WTC11 (cell line): ENCODE results near the gene IQSEC1. TPM values are rescaled to one million over a fixed set of nuclear protein-coding genes. Genes with fewer than 3 reads are reported as not detected.

ENCODE experiments used
- ATAC-seq: fragments of 200-7000 bp; cut with Tn5 transposase; 2 replicates; pipeline ENCODE4 v1.10.0; 2021; ENCODE audit warnings: mild to moderate bottlenecking, moderate library complexity
- CTCF ChIA-PET: fragments of 300-600 bp; sonication (Branson Sonifier 250); formaldehyde crosslinking; loops from one replicate; lab custom pipeline; 2021; ENCODE audit warnings: antibody characterized with exemption; lab: Charles Lee
- POLR2A ChIA-PET: fragments of 350-600 bp; sonication (Branson Sonifier 250); formaldehyde crosslinking; loops from one replicate; lab custom pipeline; 2021; ENCODE audit warnings: antibody characterized with exemption; lab: Charles Lee
- DNase-seq: peaks from one replicate; pipeline ENCODE4 v3.0.0; 2021; ENCODE audit warnings: low spot score
- H3K27ac Mint-ChIP-seq: 2 replicates; pipeline ENCODE4 v1.8.0; 2021; ENCODE audit warnings: mixed read lengths
- H3K27me3 Mint-ChIP-seq: 2 replicates; pipeline ENCODE4 v1.8.0; 2021; ENCODE audit warnings: low read depth, mild to moderate bottlenecking, moderate library complexity, mixed read lengths
- H3K36me3 Mint-ChIP-seq: 2 replicates; pipeline ENCODE4 v1.8.0; 2021; ENCODE audit warnings: mixed read lengths
- H3K4me1 Mint-ChIP-seq: 2 replicates; pipeline ENCODE4 v1.8.0; 2022; ENCODE audit warnings: mixed read lengths
- H3K4me3 Mint-ChIP-seq: 2 replicates; pipeline ENCODE4 v1.8.0; 2021; ENCODE audit warnings: mild to moderate bottlenecking, moderate library complexity, mixed read lengths
- H3K9me3 Mint-ChIP-seq: 2 replicates; pipeline ENCODE4 v1.8.0; 2021; ENCODE audit warnings: mixed read lengths
- ESRRA ChIP-seq: sonication (generic); formaldehyde crosslinking; IDR thresholded peaks from 2 replicates; pipeline ENCODE4 v1.8.1; 2022; ENCODE audit warnings: mild to moderate bottlenecking, missing genetic modification reagents, borderline replicate concordance
- FOXJ3 ChIP-seq: sonication (generic); formaldehyde crosslinking; IDR thresholded peaks from 2 replicates; pipeline ENCODE4 v1.9.0; 2021; ENCODE audit warnings: missing genetic modification reagents, mild to moderate bottlenecking, borderline replicate concordance
- GRHL2 ChIP-seq: fragments of 250-450 bp; sonication (Bioruptor Pico); IDR thresholded peaks from 2 replicates; pipeline ENCODE4 v1.8.0; 2022; ENCODE audit warnings: mild to moderate bottlenecking, moderate library complexity; ENCODE audit not compliant: insufficient replicate concordance, severe bottlenecking
- MYBL2 ChIP-seq: sonication (generic); formaldehyde crosslinking; IDR thresholded peaks from 2 replicates; pipeline ENCODE4 v1.8.1; 2023; ENCODE audit warnings: mild to moderate bottlenecking, moderate library complexity, missing genetic modification reagents
- PRRX2 ChIP-seq: fragments of 250-450 bp; sonication (Bioruptor Pico); IDR thresholded peaks from 2 replicates; pipeline ENCODE4 v1.8.0; 2021; ENCODE audit warnings: mild to moderate bottlenecking
- SMAD4 ChIP-seq: sonication (generic); formaldehyde crosslinking; IDR thresholded peaks from 2 replicates; pipeline ENCODE4 v1.8.0; 2022; ENCODE audit warnings: mild to moderate bottlenecking, missing genetic modification reagents
- TEAD1 ChIP-seq: sonication (generic); formaldehyde crosslinking; IDR thresholded peaks from 2 replicates; pipeline ENCODE4 v1.8.0; 2022; ENCODE audit warnings: mild to moderate bottlenecking, missing genetic modification reagents
- TEAD4 ChIP-seq: sonication (generic); formaldehyde crosslinking; IDR thresholded peaks from 2 replicates; pipeline ENCODE4 v1.8.0; 2022; ENCODE audit warnings: mild to moderate bottlenecking, missing genetic modification reagents
- TP53 ChIP-seq: sonication (generic); formaldehyde crosslinking; IDR thresholded peaks from 2 replicates; pipeline ENCODE4 v1.8.1; 2023; ENCODE audit warnings: mild to moderate bottlenecking, missing genetic modification reagents
- ZBTB21 ChIP-seq: sonication (generic); formaldehyde crosslinking; IDR thresholded peaks from 2 replicates; pipeline ENCODE4 v1.8.1; 2023; ENCODE audit warnings: mild to moderate bottlenecking, missing genetic modification reagents, borderline replicate concordance
- ZNF263 ChIP-seq: sonication (generic); formaldehyde crosslinking; IDR thresholded peaks from 2 replicates; pipeline ENCODE4 v1.8.1; 2022; ENCODE audit warnings: low read depth, mild to moderate bottlenecking, moderate library complexity, missing genetic modification reagents
- total RNA-seq: library from RNA; stranded (reverse); gene quantifications from 3 replicates; pipeline ENCODE4 v1.2.3, GENCODE V29; 2021
- TF ChIP-seq, protein P1 (sequence below): sonication (generic); formaldehyde crosslinking; IDR thresholded peaks from 2 replicates; pipeline ENCODE4 v1.8.0; 2022; ENCODE audit warnings: mild to moderate bottlenecking, missing genetic modification reagents
- TF ChIP-seq, protein P2 (sequence below): fragments of 250-450 bp; sonication (Bioruptor Pico); IDR thresholded peaks from 2 replicates; pipeline ENCODE4 v1.9.0; 2021; ENCODE audit warnings: mild to moderate bottlenecking
- TF ChIP-seq, protein P3 (sequence below): sonication (generic); formaldehyde crosslinking; IDR thresholded peaks from 2 replicates; pipeline ENCODE4 v1.8.1; 2022; ENCODE audit warnings: low read depth, missing genetic modification reagents, borderline replicate concordance
- TF ChIP-seq, protein P4 (sequence below): fragments of 200-600 bp; IDR thresholded peaks from 2 replicates; pipeline ENCODE4 v1.8.0; 2022; ENCODE audit warnings: antibody characterized with exemption
- TF ChIP-seq, protein P5 (sequence below): sonication (generic); formaldehyde crosslinking; IDR thresholded peaks from 2 replicates; pipeline ENCODE4 v1.8.0; 2022; ENCODE audit warnings: missing genetic modification reagents

The IQSEC1 gene
- total RNA-seq, 1 experiment from 2014 or later = 35.0 TPM

DNA sequence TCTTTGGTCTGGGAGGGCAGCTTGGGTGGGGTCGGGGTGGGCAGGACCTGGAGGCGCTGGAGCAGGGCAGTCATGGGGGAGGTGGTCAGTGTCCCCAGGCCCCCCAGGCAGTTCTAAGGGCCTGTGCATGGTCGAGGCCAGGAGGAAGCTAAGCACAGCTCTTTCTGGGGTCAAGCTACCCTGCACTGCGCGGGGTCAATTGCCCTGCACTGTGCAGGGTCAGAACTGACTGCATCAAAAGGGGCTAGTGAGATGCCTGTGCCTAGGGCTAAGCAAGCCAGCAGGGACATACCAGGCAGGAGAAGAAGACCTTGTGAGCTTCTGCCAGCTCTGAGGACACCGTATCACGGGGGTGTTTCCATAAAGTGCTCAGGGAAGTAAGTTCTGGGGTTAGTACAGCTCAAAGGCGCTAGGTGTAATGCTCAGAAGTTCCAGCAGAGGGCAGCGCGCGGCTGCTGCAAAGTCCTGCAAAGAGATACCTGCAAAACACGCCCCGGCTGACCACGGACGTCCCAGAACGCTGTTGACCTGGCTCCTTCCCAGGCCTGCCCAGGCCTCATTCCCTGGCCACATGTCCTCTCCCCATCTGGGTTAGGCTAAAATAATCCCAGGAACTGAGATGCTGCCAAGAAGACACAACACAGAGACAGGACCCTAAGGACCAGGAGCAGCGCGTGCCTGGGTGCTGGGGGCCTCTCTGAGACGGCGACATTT, 18.8 kb upstream of the IQSEC1 start:
- no peak overlapping the region for H3K4me3 Mint-ChIP-seq

DNA sequence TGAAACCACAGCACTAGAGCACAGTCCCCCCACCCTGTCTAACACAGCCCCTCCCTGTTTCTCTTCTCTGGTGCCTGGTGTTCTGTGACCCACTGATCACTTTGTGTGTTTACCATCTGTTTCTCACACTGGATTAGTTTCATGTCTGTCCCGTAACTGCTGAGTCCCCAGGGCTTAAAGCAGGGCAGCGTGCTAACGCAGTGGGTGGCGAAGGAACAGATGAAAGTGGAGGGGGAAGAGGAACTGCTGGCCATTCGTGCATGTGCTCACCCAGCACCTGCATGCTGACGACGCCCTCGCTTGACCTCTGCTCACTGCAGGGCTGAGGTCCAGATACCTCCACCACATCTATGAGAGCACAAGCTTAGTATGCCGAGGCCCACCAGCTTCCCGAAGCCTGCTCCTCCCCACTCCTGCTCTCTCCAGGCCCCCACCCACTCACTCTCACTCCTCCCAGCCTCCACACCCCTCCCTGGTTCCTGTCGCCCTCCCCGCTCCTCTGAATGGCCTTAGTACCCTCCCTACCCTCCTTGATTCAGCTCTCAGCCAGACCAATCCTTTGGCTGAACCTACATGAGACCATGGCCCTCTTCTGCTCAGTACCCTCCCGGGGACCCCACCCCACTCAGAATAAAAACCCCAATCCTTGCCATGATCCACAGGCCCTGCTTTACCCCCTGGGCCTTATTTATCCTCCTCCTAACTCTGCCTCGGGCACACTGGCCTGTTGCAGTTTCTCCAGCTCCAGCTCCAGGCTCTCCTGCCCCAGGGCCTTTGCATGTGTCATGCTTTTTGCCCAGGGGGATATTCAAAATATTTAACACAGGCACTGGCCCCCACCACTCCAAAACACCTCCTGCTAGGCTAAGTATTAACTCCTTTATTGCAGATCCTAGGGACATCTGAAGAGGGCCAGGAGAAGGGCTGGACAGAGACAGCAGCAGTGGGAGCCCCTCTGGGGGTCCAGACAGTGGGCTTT, 15.1 kb upstream of the IQSEC1 start:
- no peaks in the 10 kb centered on the region for H3K27me3 Mint-ChIP-seq
- H3K4me1 Mint-ChIP-seq = peaks cover 9% of the 10 kb centered on the region
- no peak overlapping the region for H3K4me3 Mint-ChIP-seq
- POLR2A ChIA-PET = no interaction called here
- TF ChIP-seq PRRX2 (CRISPR knock-in tag) = no peak
- TF ChIP-seq MYBL2 (CRISPR knock-in tag) = no peak
- TF ChIP-seq ZNF263 (CRISPR knock-in tag) = no peak
- no peak for TF ChIP-seq SMAD4 (CRISPR knock-in tag)
- no peak for TF ChIP-seq TEAD1 (CRISPR knock-in tag)
- TF ChIP-seq ESRRA = no peak
- TF ChIP-seq, protein P1, sequence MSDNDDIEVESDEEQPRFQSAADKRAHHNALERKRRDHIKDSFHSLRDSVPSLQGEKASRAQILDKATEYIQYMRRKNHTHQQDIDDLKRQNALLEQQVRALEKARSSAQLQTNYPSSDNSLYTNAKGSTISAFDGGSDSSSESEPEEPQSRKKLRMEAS (CRISPR knock-in tag) = no peak
- no peak for TF ChIP-seq ZBTB21 (CRISPR knock-in tag)
- TF ChIP-seq, protein P2, sequence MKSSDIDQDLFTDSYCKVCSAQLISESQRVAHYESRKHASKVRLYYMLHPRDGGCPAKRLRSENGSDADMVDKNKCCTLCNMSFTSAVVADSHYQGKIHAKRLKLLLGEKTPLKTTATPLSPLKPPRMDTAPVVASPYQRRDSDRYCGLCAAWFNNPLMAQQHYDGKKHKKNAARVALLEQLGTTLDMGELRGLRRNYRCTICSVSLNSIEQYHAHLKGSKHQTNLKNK = no peak
- no peak for TF ChIP-seq FOXJ3 (CRISPR knock-in tag)
- H3K27ac Mint-ChIP-seq = no peak overlapping the region
- DNase-seq (no peak), ATAC-seq (no peak)
- H3K9me3 Mint-ChIP-seq = no peaks in the 10 kb centered on the region
- H3K36me3 Mint-ChIP-seq = no peaks in the 10 kb centered on the region
- CTCF ChIA-PET = no interaction called here

More for the DNA sequence above, 18.8 kb upstream of the IQSEC1 start:
- no peak overlapping the region for H3K27ac Mint-ChIP-seq
- no peaks in the 10 kb centered on the region for H3K36me3 Mint-ChIP-seq
- H3K9me3 Mint-ChIP-seq = no peaks in the 10 kb centered on the region
- TF ChIP-seq TP53 (CRISPR knock-in tag) (no peak), GRHL2 (CRISPR knock-in tag) (no peak), TEAD4 (CRISPR knock-in tag) (no peak)
- TF ChIP-seq, protein P3, sequence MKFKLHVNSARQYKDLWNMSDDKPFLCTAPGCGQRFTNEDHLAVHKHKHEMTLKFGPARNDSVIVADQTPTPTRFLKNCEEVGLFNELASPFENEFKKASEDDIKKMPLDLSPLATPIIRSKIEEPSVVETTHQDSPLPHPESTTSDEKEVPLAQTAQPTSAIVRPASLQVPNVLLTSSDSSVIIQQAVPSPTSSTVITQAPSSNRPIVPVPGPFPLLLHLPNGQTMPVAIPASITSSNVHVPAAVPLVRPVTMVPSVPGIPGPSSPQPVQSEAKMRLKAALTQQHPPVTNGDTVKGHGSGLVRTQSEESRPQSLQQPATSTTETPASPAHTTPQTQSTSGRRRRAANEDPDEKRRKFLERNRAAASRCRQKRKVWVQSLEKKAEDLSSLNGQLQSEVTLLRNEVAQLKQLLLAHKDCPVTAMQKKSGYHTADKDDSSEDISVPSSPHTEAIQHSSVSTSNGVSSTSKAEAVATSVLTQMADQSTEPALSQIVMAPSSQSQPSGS (CRISPR knock-in tag) = no peak
- TF ChIP-seq, protein P4, sequence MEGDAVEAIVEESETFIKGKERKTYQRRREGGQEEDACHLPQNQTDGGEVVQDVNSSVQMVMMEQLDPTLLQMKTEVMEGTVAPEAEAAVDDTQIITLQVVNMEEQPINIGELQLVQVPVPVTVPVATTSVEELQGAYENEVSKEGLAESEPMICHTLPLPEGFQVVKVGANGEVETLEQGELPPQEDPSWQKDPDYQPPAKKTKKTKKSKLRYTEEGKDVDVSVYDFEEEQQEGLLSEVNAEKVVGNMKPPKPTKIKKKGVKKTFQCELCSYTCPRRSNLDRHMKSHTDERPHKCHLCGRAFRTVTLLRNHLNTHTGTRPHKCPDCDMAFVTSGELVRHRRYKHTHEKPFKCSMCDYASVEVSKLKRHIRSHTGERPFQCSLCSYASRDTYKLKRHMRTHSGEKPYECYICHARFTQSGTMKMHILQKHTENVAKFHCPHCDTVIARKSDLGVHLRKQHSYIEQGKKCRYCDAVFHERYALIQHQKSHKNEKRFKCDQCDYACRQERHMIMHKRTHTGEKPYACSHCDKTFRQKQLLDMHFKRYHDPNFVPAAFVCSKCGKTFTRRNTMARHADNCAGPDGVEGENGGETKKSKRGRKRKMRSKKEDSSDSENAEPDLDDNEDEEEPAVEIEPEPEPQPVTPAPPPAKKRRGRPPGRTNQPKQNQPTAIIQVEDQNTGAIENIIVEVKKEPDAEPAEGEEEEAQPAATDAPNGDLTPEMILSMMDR = peak; percentile 99
- TF ChIP-seq, protein P5, sequence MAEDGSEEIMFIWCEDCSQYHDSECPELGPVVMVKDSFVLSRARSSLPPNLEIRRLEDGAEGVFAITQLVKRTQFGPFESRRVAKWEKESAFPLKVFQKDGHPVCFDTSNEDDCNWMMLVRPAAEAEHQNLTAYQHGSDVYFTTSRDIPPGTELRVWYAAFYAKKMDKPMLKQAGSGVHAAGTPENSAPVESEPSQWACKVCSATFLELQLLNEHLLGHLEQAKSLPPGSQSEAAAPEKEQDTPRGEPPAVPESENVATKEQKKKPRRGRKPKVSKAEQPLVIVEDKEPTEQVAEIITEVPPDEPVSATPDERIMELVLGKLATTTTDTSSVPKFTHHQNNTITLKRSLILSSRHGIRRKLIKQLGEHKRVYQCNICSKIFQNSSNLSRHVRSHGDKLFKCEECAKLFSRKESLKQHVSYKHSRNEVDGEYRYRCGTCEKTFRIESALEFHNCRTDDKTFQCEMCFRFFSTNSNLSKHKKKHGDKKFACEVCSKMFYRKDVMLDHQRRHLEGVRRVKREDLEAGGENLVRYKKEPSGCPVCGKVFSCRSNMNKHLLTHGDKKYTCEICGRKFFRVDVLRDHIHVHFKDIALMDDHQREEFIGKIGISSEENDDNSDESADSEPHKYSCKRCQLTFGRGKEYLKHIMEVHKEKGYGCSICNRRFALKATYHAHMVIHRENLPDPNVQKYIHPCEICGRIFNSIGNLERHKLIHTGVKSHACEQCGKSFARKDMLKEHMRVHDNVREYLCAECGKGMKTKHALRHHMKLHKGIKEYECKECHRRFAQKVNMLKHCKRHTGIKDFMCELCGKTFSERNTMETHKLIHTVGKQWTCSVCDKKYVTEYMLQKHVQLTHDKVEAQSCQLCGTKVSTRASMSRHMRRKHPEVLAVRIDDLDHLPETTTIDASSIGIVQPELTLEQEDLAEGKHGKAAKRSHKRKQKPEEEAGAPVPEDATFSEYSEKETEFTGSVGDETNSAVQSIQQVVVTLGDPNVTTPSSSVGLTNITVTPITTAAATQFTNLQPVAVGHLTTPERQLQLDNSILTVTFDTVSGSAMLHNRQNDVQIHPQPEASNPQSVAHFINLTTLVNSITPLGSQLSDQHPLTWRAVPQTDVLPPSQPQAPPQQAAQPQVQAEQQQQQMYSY (CRISPR knock-in tag) = peak; percentile 88
- no peaks in the 10 kb centered on the region for H3K27me3 Mint-ChIP-seq
- H3K4me1 Mint-ChIP-seq = peaks cover 21% of the 10 kb centered on the region
- DNase-seq = peak; percentile 92
- ChIA-PET POLR2A (no interaction called here), CTCF (interaction anchor here (0.5 to 3.4 kb wide), 124 partner anchors 9 to 1505 kb away, joined by 3 to 44 read pairs (median 5); partner anchors contain the start of genes HDAC11, IQSEC1 and NUP210)
- ATAC-seq = peak; percentile 84
